Right lobe of liver (tissue), 6 donors: ENCODE data around the gene INIP. TPM values are rescaled to one million over a fixed set of nuclear protein-coding genes. Genes with fewer than 3 reads are reported as not detected.
A peak's percentile ranks its signal among the peaks of the same experiment; 100 is the strongest.

Experiments used
- ATAC-seq, 4 donors: fragments of 200-7000 bp; cut with Tn5 transposase; one replicate each; pipeline ENCODE4 v1.9.1; 2020; ENCODE audit warnings: mild to moderate bottlenecking in 4 of 4, moderate library complexity in 4 of 4
- DNase-seq, 3 donors: peaks; one replicate each; pipeline ENCODE4 v3.0.0-alpha.2; 2020
- H3K27ac ChIP-seq, 3 donors: fragments of 200-600 bp; one replicate each; pipeline ENCODE4 v1.8.0; 2022
- H3K27me3 ChIP-seq, 2 donors: fragments of 200-600 bp; one replicate each; pipeline ENCODE4 v1.8.0; 2022
- H3K36me3 ChIP-seq, 4 donors: fragments of 200-600 bp; sonication (generic) in 1 of 4; one replicate each; pipeline versions ENCODE4 v1.5.1 to v1.8.0; 2017 to 2022; ENCODE audit warnings: control low read depth in 1 of 4
- H3K4me1 ChIP-seq, 4 donors: fragments of 200-600 bp; sonication (generic) in 1 of 4; one replicate each; pipeline versions ENCODE4 v1.5.1 to v1.8.0; 2017 to 2022; ENCODE audit warnings: control low read depth in 1 of 4
- H3K4me3 ChIP-seq, 3 donors: fragments of 200-600 bp; one replicate each; pipeline ENCODE4 v1.8.0; 2022
- H3K9me3 ChIP-seq, 4 donors: fragments of 200-600 bp; sonication (generic) in 1 of 4; one replicate each; pipeline versions ENCODE4 v1.5.1 to v1.8.0; 2017 to 2022; ENCODE audit warnings: control low read depth in 1 of 4
- CTCF ChIP-seq, 4 donors: fragments of 200-600 bp in 3 of 4; fragments of 450-650 bp in 1 of 4; IDR thresholded peaks; one replicate each; pipeline versions ENCODE4 v1.5.1 to v1.8.0; 2016 to 2022; ENCODE audit warnings: antibody characterized with exemption in 4 of 4, mild to moderate bottlenecking in 2 of 4
- POLR2A ChIP-seq: fragments of 450-650 bp; IDR thresholded peaks from one replicate; pipeline ENCODE4 v1.6.1; 2017; ENCODE audit warnings: antibody characterized with exemption, mild to moderate bottlenecking
- WGBS: methylation state at CpG from one replicate; pipeline ENCODE4 v1.1.6; 2018; ENCODE audit warnings: low coverage, low lambda C conversion rate; ENCODE audit not compliant: insufficient coverage; ENCODE audit errors: missing lambda C conversion rate; 5-methylcytosine and 5-hydroxymethylcytosine counted together
- intact Hi-C, 2 donors: fragments of 100-400 bp; cut with DNase I; formaldehyde crosslinking; loops; one replicate each; pipeline versions ENCODE4 v1.11.2 to v1.14.1; 2022
- long read RNA-seq: library from polyadenylated mRNA; unstranded; transcript quantifications from one replicate; pipeline ENCODE4 v2.0.0, GENCODE V29; 2019
- total RNA-seq, 6 experiments: library from RNA; depleted of rRNA in 2 of 6; stranded (reverse); fragments of >200 nt in 2 of 6; fragmentation: NEBNext Ultra II Directional in 3 of 6; extraction: Animal tissue kit (Norgen Biotek cat#: 25700) in 3 of 6; gene quantifications; one replicate each; pipeline versions ENCODE4 v1.1.0 to v1.2.4, GENCODE V29; 2016 to 2023
- donor health status: DM: no; HTN: yes; CAD: no.
- donor health status: DM: no; HTN: no; CAD: no.
- donor health status: DM: no; HTN: no; CAD: no.
- donor health status: DM: no; HTN: yes; CAD: no.
- donor health status: DM: no; HTN: yes; CAD: no.

INIP gene
- 10 to 100 TPM in 4 of 6 experiments, 1 to 10 TPM in 2; 8.2 to 15.5 (median 11.1) TPM for total RNA-seq
- long read RNA-seq, full-length matches to known transcripts, result 2 of 2 reads
- long read RNA-seq, partial matches to known transcripts, result 0 of 2 reads
- long read RNA-seq, other reads (novel, unspliced or antisense), result 0 of 2 reads

DNA sequence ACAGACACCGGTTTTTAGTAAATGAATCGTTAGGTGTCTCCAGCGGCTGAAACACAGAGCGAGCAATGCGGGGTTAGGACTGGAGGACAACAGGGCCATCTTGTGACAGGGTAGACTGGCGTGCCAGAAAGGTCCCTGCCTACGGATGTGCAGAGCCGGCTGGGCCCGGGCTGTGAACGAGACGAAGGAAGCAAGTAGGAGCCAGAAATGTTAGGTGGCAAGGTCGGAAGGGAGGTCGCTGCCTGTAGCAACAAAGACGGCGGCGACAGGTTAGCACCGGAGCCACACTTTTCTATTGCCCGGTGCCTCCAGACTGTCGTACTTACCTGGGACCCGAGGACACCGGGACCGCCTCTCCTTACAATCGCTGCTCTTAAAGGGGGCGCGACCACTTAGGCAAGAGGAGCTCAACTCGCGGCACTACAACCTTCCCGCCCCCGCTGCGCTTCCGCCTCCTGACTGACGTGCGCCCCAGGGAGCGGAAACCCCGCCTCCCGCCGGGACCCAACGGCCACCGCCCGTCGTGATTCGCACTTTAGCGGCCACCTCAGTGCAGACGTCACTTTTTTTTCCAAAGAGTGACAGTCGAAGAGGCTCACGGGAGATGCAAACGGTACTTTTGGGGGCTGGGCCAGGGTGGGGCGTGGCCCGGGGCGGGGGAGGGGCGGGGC is at the start of gene INIP:
TSS of gene INIP (minus strand) at position 457 of the 671 bp plus-strand sequence. CDS start 1,632 bp downstream, outside the sequence.
- peak within 1 kb of the TSS; percentile 81 to 91 (median 87) for H3K4me3 ChIP-seq
- 0% methylated on average over 11 of the region's 51 CpGs for WGBS
- H3K36me3 ChIP-seq, result no peaks in the 10 kb centered on the region
- DNase-seq, result peak; percentile 97 to 98 (median 97)
- intact Hi-C loops, result no loop called here
- TF ChIP-seq POLR2A (peak; percentile 76), CTCF (IDR thresholded peaks at IDR 0.05) (peak in 2 of 4 donors; percentile 5 to 13)
- no peaks in the 10 kb centered on the region for H3K9me3 ChIP-seq
- H3K27me3 ChIP-seq, result no peaks in the 10 kb centered on the region
- peak; percentile 98 to 99 (median 99) for ATAC-seq
- peak within 1 kb of the TSS; percentile 80 to 85 (median 80) for H3K27ac ChIP-seq
- peaks cover 0 to 8% (median 2%) of the 10 kb centered on the region in 4 donors for H3K4me1 ChIP-seq

DNA sequence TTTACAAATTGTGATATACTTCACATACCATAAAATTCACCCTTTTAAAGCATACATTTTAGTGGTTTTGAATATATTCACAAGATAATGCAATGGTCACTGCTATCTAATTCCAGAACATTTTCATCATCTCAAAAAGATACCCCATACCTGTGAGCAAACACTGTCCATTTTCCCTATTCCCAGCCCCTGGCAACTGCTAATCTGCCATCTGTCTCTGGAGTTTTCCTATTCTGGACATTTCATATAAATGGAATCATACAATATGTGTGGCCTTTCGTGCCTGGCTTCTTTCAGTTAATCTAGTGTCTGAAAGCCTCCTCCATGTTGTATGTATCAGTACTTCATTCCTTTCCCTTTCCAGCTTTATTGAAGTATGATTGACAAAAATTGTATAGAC is 47.4 kb upstream of the INIP start:
- DNase-seq, result no peak
- Histone ChIP-seq H3K27me3 (no peaks in the 10 kb centered on the region), H3K4me3 (no peak overlapping the region), H3K9me3 (no peaks in the 10 kb centered on the region), H3K36me3 (no peaks in the 10 kb centered on the region), H3K27ac (no peak overlapping the region), H3K4me1 (peaks cover 0 to 6% (median 2%) of the 10 kb centered on the region in 4 donors)
- 83% methylated on average over 1 of the region's 1 CpG for WGBS
- no peak for TF ChIP-seq POLR2A
- ATAC-seq, result no peak
- intact Hi-C loops, result no loop called here

DNA sequence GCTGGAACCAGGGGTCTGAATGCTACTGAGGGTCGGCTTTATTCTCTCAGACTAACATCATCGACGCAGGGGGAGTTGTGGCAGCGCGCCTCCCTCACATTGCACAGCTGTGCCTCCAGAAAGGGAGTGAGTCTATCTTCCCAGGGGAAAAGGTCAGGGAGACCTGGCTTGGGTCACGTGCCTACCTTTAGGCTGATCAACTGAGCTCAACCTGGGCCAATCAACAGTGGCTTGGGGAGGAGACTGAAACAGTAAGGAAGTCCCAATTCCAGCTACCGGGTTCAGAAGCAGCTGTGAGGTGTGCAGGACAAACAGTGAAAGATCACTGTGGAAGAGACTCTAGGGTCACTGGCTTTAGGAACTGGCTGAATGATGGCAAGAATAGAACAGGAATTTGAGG is 46.9 kb upstream of the INIP start:
- 29% methylated on average over 4 of the region's 7 CpGs for WGBS
- ATAC-seq, result peak; percentile 76 to 93 (median 82)
- no peak for TF ChIP-seq CTCF (IDR thresholded peaks at IDR 0.05)
- no peak for TF ChIP-seq POLR2A

DNA sequence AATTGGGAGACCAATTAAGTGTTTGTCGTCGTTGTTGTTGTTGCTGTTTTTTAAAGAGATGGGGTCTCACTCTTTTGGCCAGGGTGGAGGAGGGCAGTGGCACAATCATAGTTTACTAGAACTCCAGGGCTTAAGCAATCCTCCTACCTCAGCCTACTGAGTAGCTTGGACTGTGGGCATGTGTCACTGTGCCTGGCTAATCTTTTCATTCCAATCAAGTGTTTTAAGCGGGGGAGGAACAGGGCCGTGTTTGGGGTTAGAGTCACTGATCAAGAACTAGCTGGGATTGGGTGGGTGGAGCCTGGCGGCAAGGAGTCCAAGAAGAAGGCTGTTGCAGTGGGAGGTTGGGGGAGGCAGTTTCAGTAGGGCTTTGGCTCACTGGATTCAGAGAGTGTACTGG is 46.4 kb upstream of the INIP start:
- intact Hi-C loops, result no loop called here
- 66% methylated on average over 5 of the region's 5 CpGs for WGBS
- no peak overlapping the region for H3K27ac ChIP-seq

More for the DNA sequence above, 46.9 kb upstream of the INIP start:
- Histone ChIP-seq H3K27me3 (no peaks in the 10 kb centered on the region), H3K4me1 (peaks cover 0 to 6% (median 2%) of the 10 kb centered on the region in 4 donors), H3K27ac (no peak overlapping the region), H3K4me3 (no peak overlapping the region), H3K9me3 (no peaks in the 10 kb centered on the region), H3K36me3 (no peaks in the 10 kb centered on the region)
- peak in 2 of 3 donors; percentile 47 to 63 for DNase-seq
- intact Hi-C loops, result no loop called here

More for the DNA sequence above, 46.4 kb upstream of the INIP start:
- ATAC-seq (peak; percentile 24 to 81 (median 54)), DNase-seq (no peak)
- H3K4me1 ChIP-seq, result peaks cover 0 to 6% (median 2%) of the 10 kb centered on the region in 4 donors
- no peaks in the 10 kb centered on the region for H3K9me3 ChIP-seq
- TF ChIP-seq POLR2A (no peak), CTCF (IDR thresholded peaks at IDR 0.05) (no peak)
- no peak overlapping the region for H3K4me3 ChIP-seq
- H3K27me3 ChIP-seq, result no peaks in the 10 kb centered on the region
- H3K36me3 ChIP-seq, result no peaks in the 10 kb centered on the region
